GM21367 (cell line): Measurements from ENCODE around the gene EVI5L.
"Not testable (repeated sequence)": the region's sequence is repeated elsewhere in the genome, so short reads cannot be mapped to it uniquely, and the experiment has no call there.

Source experiments
- ATAC-seq: cut with Tn5 transposase; IDR thresholded peaks from one replicate; pipeline ENCODE4 v1.9.1; 2021; ENCODE audit not compliant: unreplicated experiment

Gene EVI5L

GRCh38 chr19:7816040-7816439 lies 14.0 kb upstream of the EVI5L start:
- not testable (repeated sequence) for ATAC-seq

DNA sequence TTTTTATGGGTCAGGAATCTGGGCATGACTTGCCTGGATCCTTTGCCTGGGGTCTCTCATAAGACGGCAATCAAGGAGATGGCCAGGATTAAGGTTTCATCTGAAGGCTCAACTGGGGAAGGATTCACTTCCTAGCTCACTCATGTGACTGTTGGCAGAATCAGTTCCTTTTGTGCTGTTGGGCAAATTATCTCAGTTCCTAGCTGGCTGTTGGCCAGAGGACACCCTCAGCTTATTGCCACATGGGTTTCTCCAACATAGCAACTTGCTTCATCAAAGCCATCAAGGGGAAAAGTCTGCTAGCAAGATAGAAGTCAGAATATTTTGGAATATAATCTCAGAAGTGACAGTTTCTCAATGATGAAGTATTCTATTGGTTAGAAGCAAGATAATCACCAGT lies 12.2 kb upstream of the EVI5L start:
- ATAC-seq = no peak

DNA sequence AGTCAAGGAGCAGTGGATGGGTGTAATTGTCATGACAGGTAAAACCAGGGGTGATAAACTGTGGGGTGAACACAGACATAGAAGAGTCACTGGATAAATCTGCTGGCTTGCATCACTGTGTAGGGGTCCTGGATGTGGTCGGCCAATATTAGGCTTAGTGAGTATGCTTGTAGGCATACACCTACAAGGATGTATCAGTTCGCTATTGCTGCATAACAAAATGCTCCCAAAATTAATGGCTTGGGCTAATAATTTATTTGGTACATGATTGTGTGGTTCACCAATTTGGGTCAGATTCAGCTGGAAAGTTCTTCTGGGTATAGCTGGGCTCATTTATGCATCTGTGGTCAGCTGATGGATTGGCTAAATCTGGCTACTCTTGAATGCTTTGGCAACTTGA lies 11.2 kb upstream of the EVI5L start:
- ATAC-seq = no peak

- ATAC-seq = no peak
Observed at GRCh38 chr19:7819337-7819736, 10.7 kb upstream of the EVI5L start.

GRCh38 chr19:7820588-7820987 lies 9.4 kb upstream of the EVI5L start:
- no peak for ATAC-seq

DNA sequence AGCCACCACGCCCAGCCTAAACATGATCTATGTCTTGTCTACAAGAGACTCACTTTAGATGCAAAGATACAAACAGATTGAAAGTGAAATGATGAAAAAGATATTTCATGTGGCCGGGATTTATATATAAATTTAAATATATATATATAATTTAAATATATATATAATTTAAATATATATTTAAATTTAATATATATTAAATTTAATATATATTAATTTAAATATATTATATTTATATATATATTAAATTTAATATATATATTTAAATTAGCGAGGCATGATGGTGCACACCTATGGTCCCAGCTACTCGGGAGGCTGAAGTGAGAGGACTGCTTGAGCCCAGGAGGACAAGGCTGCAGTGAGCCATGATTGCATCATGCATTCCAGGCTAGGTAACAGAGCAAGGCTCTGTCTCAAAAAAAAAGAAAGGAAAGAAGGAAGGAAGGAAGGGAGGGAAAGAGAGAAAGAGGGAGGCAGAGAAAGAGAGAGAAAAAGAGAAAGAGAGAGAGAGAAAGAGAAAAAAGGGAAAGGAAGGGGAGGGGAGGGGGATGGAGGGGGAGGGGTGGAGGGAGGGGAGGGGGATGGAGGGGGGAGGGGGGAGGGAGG lies 7.0 kb upstream of the EVI5L start:
- ATAC-seq = no peak

DNA sequence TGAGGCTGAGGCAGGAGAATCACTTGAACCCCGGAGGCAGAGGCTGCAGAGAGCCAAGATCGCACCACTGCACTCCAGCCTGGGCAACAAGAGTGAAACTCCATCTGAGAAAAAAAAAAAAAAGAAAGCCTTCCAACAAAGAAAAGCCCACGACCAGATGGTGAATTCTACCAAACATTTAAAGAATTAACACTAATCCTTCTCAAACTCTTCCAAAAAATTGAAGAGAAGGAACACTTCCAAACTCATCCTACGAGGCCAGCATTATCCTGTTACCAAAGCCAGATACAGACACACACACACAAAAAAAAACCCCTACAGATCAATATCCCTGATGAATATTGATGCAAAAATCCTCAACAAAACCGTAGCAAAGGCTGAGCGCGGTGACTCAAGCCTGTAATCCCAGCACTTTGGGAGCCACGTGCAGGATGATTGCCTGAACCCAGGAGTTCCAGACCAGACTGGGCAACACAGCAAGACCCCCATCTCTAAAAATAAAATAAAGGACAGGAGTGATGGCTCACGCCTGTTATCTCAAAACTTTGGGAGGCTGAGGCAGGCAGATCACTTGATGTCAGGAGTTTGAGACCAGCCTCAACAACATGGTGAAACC lies 6.2 kb upstream of the EVI5L start:
- no peak for ATAC-seq

GRCh38 chr19:7829166-7829520 lies 875 bp upstream of the EVI5L start:
- no peak for ATAC-seq

DNA sequence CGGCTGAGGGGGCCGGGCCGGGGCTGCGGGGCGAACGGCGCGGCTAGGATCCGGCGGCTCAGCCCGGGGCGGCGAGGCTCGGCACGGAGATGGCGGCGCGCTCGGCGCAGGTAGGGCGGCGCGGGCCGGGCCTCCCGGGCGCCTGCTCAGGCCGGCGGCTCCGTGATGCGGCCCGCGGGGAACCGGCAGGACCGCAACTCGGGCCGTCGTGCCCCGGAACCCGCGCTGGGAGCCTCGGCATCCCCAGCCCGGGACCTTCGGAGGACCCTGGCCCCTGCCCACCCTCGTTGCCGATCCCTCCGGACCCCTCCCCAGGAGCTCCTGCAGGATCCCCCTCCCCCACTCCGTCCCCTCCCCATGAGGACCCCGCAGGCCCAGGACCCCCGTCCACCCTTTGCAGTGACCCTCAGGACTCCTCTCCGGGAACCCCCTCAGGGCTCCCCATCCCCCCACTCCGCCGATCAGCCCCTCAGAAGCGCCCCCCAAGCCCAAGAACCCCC lies 304 bp downstream of the EVI5L start:
- ATAC-seq = no peak

DNA sequence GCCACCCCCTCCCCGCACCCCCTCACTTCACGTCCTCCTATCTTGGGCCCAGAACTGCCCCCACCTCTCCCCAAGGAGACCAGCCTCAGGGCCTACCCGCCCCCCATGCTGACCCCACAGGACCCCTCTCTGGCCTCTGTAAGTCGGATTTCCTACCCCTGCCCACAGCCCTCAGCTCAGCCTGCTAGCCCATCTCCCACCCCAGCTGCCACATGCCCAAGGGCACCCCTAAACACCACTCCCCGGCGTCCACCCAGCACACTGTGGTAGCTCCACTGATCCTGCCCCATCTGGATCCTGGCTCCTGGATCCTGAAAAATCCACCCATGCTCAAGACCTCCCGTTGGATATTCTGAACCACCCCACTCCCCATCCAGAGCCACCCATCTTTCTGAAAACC lies 805 bp downstream of the EVI5L start:
- no peak for ATAC-seq

GRCh38 chr19:7831452-7831851 lies 1.4 kb downstream of the EVI5L start:
- no peak for ATAC-seq

DNA sequence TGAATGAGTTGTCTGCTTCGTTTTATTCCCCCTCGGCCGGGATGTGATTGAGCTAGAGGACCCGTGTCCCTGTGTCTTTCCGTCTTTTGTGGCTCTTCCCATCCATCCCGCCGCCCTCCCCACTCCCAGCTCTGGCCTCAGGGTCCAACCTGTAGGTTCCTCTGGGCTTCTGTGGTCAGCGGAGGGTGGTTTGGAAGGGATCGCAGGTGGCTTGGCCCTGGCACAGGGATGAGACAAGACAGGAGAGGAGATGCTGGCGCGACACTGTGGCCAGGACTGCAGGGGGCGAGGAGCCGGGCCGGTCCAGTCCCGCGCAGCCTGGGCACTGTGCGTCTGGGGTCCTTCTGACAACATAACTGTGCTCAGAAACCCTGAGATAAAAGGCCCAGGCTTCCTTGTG lies 2.0 kb downstream of the EVI5L start:
- ATAC-seq = no peak

DNA sequence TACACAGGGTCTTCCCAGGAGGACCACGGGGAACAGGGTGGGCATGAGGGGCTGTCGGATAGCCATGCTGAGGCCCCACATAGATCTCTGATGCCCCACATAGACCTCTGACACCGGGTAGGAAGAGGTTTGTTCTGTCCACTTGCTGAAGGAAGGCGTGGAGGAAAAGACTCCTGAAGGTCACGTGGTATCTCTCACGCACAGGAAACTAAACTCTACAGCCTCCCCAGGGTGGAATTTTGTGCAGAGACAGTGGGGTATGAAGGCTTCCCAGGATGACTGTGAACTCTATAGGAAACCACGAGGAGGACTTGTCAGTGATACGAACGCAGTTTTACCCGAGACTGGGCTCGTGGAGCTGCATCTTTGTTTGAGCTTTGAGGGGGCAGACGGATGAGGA lies 2.8 kb downstream of the EVI5L start:
- no peak for ATAC-seq

GRCh38 chr19:7833225-7834099 lies 3.4 kb downstream of the EVI5L start:
- no peak for ATAC-seq

DNA sequence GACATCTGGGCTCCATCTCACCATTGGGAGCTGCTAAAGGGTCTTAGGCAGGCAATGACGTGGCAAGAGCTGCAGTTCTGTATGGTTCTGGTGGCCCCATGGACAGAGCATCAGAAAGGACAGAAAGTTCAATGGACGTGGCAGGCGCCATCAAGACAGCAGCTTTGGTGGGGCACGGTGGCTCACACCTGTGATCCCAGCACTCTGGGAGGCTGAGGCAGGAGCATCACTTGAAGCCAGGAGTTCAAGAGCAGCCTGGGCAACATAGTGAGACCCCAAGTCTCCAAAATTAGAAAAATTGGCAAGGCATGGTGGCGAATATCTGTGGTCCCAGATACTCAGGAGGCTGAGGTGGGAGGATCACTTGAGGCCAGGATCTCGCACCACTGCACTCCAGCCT lies 9.5 kb downstream of the EVI5L start:
- ATAC-seq = no peak

- ATAC-seq = no peak
Observed at GRCh38 chr19:7840629-7841028, 10.6 kb downstream of the EVI5L start.

GRCh38 chr19:7841751-7842660 lies 12.0 kb downstream of the EVI5L start:
- no peak for ATAC-seq

DNA sequence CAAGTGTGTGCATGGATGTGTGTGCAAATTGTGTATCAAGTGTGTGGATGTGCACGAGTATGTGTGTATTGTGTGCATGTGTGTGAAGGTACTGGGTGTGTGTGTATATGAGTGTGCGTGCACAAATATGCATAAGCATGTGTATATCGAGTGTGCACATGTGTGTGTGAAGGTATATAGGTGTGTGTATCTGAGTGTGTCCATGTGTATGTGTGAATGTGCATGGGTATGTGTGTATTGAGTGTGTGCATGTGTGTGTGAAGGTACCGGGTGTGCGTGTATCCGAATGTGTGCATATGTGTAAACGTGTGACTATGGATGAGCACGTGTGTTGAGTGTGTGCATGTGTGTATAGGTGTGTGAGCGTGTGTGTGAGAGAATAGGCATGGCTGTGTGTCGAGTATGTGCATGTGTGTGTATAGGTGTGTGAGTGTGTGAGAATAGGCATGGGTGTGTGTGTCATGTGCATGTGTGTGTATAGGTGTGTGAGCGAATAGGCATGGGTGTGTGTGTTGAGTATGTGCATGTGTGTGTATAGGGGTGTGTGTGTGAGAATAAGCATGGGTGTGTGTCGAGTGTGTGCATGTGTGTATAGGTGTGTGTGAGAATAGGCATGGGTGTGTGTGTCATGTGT lies 12.8 kb downstream of the EVI5L start:
- no peak for ATAC-seq

DNA sequence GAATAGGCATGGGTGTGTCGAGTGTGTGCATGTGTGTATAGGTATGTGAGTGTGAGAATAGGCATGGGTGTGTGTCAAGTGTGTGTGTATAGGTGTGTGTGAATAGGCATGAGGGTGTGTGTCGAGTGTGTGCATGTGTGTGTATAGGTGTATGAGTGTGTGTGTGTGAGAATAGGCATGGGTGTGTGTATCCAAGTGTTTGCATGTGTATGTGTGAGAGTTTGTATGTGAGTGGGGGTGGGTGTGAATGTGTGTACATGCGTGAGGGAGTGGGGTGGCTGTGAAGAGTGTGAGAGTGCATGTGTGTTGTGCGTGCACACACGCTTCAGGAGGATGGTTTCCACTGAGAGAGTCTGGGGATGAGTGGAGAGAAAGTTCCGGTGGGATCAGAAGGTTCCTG lies 13.5 kb downstream of the EVI5L start:
- ATAC-seq = no peak

GRCh38 chr19:7844405-7844804 lies 14.4 kb downstream of the EVI5L start:
- ATAC-seq = no peak

DNA sequence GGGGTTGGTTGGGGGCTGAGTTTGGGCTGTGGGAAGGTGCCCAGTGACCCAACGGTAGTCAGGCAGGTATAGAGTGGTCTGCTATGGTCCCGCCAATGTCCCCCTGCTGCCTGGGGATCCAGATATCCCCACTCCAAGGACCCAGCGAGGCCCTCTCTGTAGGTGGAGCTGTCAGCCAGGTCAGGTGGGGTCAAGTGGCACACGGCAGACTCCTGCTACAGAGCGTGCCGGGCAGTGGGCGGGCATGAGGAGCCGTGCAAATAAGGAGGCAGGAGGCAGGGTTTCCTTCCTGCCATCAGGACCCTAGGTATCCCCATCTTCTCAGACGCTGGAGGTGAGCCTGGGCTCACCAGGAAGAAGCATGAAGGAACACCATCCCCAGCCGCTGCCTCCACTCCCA lies 14.9 kb downstream of the EVI5L start:
- ATAC-seq = no peak
